Endothelial cell (in vitro differentiated cells): ENCODE measurements around the gene LRRC45. TPM values are rescaled to one million over a fixed set of nuclear protein-coding genes. Genes with fewer than 3 reads are reported as not detected.

Experiments used
- DNase-seq: peaks from one replicate; pipeline ENCODE4 v3.0.0; 2021; ENCODE audit warnings: low spot score
- H3K27ac Mint-ChIP-seq: one replicate; pipeline ENCODE4 v1.8.0; 2021; ENCODE audit warnings: mixed read lengths, inconsistent platforms; ENCODE audit not compliant: unreplicated experiment
- H3K27me3 Mint-ChIP-seq: one replicate; pipeline ENCODE4 v1.8.0; 2021; ENCODE audit warnings: mild to moderate bottlenecking, moderate library complexity, mixed read lengths, inconsistent platforms; ENCODE audit not compliant: unreplicated experiment
- H3K36me3 Mint-ChIP-seq: one replicate; pipeline ENCODE4 v1.8.0; 2021; ENCODE audit warnings: mild to moderate bottlenecking, low read depth, mixed read lengths, inconsistent platforms; ENCODE audit not compliant: unreplicated experiment
- H3K4me1 Mint-ChIP-seq: one replicate; pipeline ENCODE4 v1.8.0; 2021; ENCODE audit warnings: mild to moderate bottlenecking, mixed read lengths, inconsistent platforms; ENCODE audit not compliant: unreplicated experiment
- H3K4me3 Mint-ChIP-seq: one replicate; pipeline ENCODE4 v1.8.0; 2021; ENCODE audit warnings: mild to moderate bottlenecking, mixed read lengths, inconsistent platforms; ENCODE audit not compliant: unreplicated experiment
- H3K9me3 Mint-ChIP-seq: one replicate; pipeline ENCODE4 v1.8.0; 2021; ENCODE audit warnings: mixed read lengths, inconsistent platforms; ENCODE audit not compliant: unreplicated experiment
- total RNA-seq: library from RNA; stranded (reverse); fragmentation: NEBNext Ultra II Directional; extraction: Animal tissue kit (Norgen Biotek cat#: 25700); gene quantifications from one replicate; pipeline ENCODE4 v1.2.1, GENCODE V29; 2021; ENCODE audit not compliant: unreplicated experiment
- TF ChIP-seq, protein P1 (sequence below): fragments of 200-600 bp; sonication (generic); IDR thresholded peaks from one replicate; pipeline ENCODE4 v1.5.0; 2021; ENCODE audit warnings: antibody characterized with exemption; ENCODE audit not compliant: unreplicated experiment

Gene LRRC45
- total RNA-seq, 1 donor from 2014 or later, result 12.2 TPM

DNA sequence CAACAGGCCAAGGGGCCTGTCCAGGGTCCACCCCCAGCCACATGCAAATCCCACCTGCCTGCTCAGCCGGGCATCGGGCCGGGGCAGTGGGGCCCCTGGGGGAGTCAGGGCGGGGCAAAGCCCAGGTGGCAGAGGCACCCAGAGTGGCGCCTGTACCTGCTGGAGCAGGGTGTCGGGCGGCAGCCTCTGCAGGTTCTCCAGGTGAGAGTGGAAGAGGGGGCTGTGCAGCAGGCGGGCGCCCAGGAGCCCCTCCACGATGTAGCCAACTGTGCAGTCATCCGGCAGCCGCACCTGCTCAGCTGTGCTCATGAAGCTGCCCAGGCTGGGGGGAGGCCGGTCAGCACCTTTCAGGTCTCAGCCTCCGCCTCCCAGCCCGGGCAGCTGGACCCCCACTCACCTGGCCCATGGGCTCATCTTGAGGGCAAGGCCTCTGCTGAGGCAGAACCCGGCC lies 26.4 kb downstream of the LRRC45 start:
- Mint-ChIP-seq H3K27me3 (peaks cover 10% of the 10 kb centered on the region), H3K4me1 (no peaks in the 10 kb centered on the region), H3K9me3 (no peaks in the 10 kb centered on the region), H3K4me3 (no peak overlapping the region), H3K36me3 (peaks cover 8% of the 10 kb centered on the region), H3K27ac (no peak overlapping the region)
- TF ChIP-seq, protein P1, sequence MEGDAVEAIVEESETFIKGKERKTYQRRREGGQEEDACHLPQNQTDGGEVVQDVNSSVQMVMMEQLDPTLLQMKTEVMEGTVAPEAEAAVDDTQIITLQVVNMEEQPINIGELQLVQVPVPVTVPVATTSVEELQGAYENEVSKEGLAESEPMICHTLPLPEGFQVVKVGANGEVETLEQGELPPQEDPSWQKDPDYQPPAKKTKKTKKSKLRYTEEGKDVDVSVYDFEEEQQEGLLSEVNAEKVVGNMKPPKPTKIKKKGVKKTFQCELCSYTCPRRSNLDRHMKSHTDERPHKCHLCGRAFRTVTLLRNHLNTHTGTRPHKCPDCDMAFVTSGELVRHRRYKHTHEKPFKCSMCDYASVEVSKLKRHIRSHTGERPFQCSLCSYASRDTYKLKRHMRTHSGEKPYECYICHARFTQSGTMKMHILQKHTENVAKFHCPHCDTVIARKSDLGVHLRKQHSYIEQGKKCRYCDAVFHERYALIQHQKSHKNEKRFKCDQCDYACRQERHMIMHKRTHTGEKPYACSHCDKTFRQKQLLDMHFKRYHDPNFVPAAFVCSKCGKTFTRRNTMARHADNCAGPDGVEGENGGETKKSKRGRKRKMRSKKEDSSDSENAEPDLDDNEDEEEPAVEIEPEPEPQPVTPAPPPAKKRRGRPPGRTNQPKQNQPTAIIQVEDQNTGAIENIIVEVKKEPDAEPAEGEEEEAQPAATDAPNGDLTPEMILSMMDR, result no peak
- DNase-seq, result no peak

DNA sequence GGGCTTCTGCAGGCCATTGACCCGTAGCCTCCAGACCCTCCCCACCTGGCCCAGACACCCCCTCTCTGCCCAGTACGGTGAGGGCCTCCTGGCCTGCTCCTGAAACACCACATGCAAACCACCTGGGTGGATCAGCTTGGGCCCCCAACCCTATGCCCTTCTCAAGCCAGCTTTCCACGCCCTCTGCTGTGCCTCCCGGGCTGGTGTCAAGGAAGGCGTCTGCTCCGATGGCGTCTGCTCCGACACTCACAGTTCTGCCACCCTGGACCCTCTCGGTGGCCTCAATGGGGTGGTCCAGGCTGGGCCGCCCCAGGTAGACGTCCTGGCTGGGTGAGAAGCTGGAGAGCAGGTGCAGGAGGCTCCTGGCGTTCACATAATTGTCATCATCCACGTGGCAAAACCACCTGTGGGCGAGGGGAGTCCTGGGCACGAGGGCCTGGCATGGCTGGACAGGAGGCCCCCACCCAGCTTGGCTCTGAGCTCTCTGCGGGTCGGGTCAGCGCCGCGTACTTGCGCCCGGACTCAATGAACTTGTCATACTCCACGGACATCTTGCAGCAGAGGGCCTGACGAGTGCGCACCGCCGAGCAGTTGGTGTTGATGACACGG lies 27.2 kb downstream of the LRRC45 start:
- Mint-ChIP-seq H3K27ac (no peak overlapping the region), H3K9me3 (no peaks in the 10 kb centered on the region), H3K4me1 (no peaks in the 10 kb centered on the region), H3K36me3 (peaks cover 8% of the 10 kb centered on the region), H3K27me3 (peaks cover 10% of the 10 kb centered on the region), H3K4me3 (peak overlapping the region; percentile 88)
- TF ChIP-seq, protein P1, result no peak
- DNase-seq, result no peak

DNA sequence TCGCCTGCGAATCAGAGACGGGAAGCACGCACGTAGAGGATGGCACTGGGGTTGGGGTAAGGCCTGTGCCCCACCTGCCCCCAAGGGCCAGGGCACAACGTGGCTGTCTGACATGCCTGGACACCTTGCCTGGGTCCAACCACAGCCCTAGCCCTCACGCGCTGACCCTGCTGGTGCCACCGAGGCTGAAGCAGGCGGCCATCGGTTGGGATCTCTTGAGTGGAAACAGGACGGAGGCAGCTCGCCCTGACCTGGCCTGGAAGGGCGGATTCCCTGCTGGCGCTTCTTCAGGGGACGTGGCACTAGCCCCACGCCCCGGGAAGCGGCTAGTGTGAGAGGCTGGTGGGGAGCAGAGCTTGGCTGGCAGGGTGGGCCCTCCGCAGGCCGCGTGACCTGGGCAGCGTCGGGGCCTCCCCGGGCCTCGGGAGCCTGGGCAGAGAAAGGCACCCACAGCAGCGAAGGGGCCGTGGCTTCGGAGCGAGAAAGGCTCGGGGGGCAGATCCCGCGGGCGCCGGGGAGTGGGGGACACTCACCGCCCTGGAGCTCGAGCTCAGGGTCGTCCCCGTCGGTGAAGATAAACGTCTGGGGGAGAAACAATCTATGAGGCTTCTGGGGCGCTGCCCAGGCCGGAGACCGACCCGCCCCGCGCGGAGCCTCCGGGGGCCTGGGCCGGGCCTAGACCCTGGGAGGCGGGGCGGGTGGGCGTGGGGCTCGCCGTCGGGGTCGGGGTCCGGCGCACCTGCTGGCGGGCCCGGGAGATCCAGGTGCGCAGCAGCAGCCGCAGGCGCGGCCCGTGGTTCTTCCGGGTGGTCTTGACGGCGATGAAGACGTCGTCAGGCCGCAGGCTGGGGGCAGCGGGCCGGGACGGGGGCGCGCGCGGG lies 27.9 kb downstream of the LRRC45 start:
- Mint-ChIP-seq H3K4me1 (no peaks in the 10 kb centered on the region), H3K27me3 (peaks cover 10% of the 10 kb centered on the region), H3K4me3 (peak overlapping the region; percentile 88), H3K27ac (no peak overlapping the region), H3K36me3 (peaks cover 8% of the 10 kb centered on the region), H3K9me3 (no peaks in the 10 kb centered on the region)
- DNase-seq, result no peak
- TF ChIP-seq, protein P1, result no peak

DNA sequence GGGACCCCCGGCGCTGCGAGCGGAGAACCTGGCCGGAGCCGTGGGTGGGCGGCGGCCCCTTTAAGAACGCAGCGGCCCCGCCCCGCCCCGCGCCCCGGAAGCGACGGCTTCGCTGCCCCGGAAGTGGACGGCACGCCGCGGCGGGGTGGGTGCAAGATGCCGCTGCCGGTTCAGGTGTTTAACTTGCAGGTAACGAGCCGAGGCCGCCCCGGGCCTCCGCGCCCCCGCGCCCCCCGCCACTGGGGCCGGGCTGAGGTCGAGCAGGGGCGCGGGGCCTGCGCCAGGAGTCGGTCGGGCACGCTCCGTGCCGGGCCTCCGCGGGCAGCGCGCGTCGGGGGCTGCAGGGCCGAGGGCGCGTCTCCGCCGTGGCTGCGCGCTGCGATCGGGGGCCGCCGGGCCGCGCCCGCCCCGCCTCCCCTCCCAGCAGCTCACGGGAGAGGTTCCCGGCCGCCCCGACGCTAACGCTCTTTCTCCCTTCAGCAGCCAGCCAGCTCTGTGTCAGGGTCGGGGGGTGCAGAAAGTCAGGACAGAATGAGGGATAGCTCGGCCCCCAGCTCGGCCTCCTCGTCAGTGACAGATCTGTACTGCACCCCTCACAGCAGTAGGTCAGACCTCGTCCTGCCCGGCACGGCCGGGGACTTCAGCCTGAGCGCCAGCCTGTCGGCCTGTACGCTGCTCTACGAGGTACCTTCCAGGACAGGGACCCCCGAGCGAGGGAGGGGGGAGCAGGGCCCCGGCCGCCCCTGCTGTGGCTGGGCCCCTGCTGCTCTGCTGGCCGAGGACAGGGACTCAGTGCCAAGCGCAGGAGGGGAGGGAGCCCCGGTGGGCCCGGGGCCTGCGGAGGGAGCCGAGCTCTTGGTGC lies 28.9 kb downstream of the LRRC45 start, which contains the start of the genes GPS1 and RFNG:
Gene GPS1 (plus strand): TSS at position 123 of the 862 bp plus-strand sequence. CDS start 34 bp downstream, at position 157.
Gene RFNG (minus strand): TSS at position 36 of the 862 bp plus-strand sequence. CDS start 45 bp downstream, outside the sequence.
- DNase-seq, result no peak
- Mint-ChIP-seq H3K36me3 (peaks cover 8% of the 10 kb centered on the region), H3K27me3 (peaks cover 9% of the 10 kb centered on the region), H3K4me1 (no peaks in the 10 kb centered on the region), H3K4me3 (peak within 1 kb of the TSS; percentile 96), H3K9me3 (no peaks in the 10 kb centered on the region), H3K27ac (no peak within 1 kb of the TSS)
- TF ChIP-seq, protein P1, result no peak
